ENCODE results near the gene SRGAP1.

The SRGAP1 gene

DNA sequence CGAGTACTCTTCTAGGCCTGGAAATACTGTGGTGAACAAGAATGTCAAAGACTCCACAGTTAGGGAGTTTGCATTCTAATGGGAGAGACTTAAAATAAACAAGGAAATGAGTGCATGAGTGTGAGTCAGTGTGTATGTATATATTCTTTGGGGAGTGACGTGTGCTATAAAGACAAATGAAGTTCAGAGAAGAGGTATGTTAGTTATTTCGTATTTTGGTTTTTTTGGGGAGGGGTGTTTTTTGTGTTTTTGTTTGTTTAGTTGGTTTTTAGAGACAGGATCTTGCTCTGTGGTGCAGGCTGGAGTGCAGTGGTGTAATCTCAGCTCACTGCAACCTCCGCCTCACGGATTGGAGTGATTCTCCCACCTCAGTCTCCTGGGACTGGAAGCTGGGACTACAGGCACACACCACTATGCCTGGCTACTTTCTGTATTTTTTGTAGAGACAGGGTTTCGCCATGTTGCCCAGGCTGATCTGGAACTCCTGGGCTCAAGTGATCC, 74.3 kb downstream of the SRGAP1 start:
- Histone ChIP-seq H3K36me3 (ENCODE audit: insufficient read depth, low read length) (no peaks in the 10 kb centered on the region), H3K4me1 (ENCODE audit: insufficient read depth, low read length) (no peaks in the 10 kb centered on the region), H3K4me2 (ENCODE audit: insufficient read depth, low read length) (no peak overlapping the region), H3K27me3 (ENCODE audit: insufficient read depth, low read length, poor library complexity) (no peaks in the 10 kb centered on the region), H3K9ac (ENCODE audit: low read depth, low read length) (no peak overlapping the region), H3K4me3 (ENCODE audit: low read depth in 1 of 2, low read length in 2 of 2) (no peak overlapping the region), H3K27ac (ENCODE audit: low read length) (no peak overlapping the region), H3K9me3 (ENCODE audit: insufficient read depth, low read length, severe bottlenecking) (no peaks in the 10 kb centered on the region), H3K79me2 (ENCODE audit: insufficient read depth, low read length) (no peaks in the 10 kb centered on the region), H2AFZ (ENCODE audit: low read depth, low read length) (no peak overlapping the region), H4K20me1 (ENCODE audit: insufficient read depth, low read length) (no peaks in the 10 kb centered on the region)
- ATAC-seq (ENCODE audit: insufficient read depth, low read depth) (no peak), DNase-seq (no peak)
- TF ChIP-seq CTCF (IDR thresholded peaks at IDR 0.05; ENCODE audit: borderline replicate concordance, extremely low read depth, low read length, poor library complexity, severe bottlenecking) (no peak), EZH2 (IDR thresholded peaks at IDR 0.05; ENCODE audit: borderline replicate concordance, low read depth, low read length, severe bottlenecking) (no peak)

- Histone ChIP-seq H3K4me1 (ENCODE audit: insufficient read depth, low read length) (no peaks in the 10 kb centered on the region), H3K9ac (ENCODE audit: low read depth, low read length) (no peak overlapping the region), H3K36me3 (ENCODE audit: insufficient read depth, low read length) (no peaks in the 10 kb centered on the region), H3K27ac (ENCODE audit: low read length) (no peak overlapping the region), H3K4me2 (ENCODE audit: insufficient read depth, low read length) (no peak overlapping the region), H3K9me3 (ENCODE audit: insufficient read depth, low read length, severe bottlenecking) (no peaks in the 10 kb centered on the region), H3K4me3 (ENCODE audit: low read depth in 1 of 2, low read length in 2 of 2) (no peak overlapping the region), H3K79me2 (ENCODE audit: insufficient read depth, low read length) (no peaks in the 10 kb centered on the region), H2AFZ (ENCODE audit: low read depth, low read length) (no peak overlapping the region), H4K20me1 (ENCODE audit: insufficient read depth, low read length) (no peaks in the 10 kb centered on the region), H3K27me3 (ENCODE audit: insufficient read depth, low read length, poor library complexity) (no peaks in the 10 kb centered on the region)
- ATAC-seq (ENCODE audit: insufficient read depth, low read depth) (no peak), DNase-seq (no peak)
- TF ChIP-seq CTCF (IDR thresholded peaks at IDR 0.05; ENCODE audit: borderline replicate concordance, extremely low read depth, low read length, poor library complexity, severe bottlenecking) (no peak), EZH2 (IDR thresholded peaks at IDR 0.05; ENCODE audit: borderline replicate concordance, low read depth, low read length, severe bottlenecking) (no peak)
Measured at GRCh38 chr12:63919756-63920155, 75.3 kb downstream of the SRGAP1 start.

DNA sequence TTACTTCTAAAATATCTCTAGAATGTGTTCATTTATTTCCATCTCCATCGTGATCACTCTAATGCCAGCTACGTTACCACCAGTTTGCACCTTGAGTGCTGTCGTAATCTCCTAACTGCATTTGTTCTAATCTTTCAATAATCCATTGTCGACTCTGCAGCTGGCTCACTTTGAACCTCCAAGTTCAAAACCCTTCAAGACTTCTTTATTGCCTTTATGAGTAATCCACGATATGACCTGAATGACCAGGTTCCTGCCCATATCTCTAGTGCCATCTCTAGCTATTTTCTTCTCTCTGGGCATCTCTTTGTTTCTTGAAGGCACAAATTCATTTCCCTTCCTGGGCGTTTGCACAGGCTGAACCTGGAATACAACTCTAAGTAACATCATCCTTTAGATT, 76.7 kb downstream of the SRGAP1 start:
- Histone ChIP-seq H3K9ac (ENCODE audit: low read depth, low read length) (no peak overlapping the region), H3K4me1 (ENCODE audit: insufficient read depth, low read length) (no peaks in the 10 kb centered on the region), H3K27ac (ENCODE audit: low read length) (no peak overlapping the region), H2AFZ (ENCODE audit: low read depth, low read length) (no peak overlapping the region), H3K4me2 (ENCODE audit: insufficient read depth, low read length) (no peak overlapping the region), H3K27me3 (ENCODE audit: insufficient read depth, low read length, poor library complexity) (no peaks in the 10 kb centered on the region), H3K9me3 (ENCODE audit: insufficient read depth, low read length, severe bottlenecking) (no peaks in the 10 kb centered on the region), H3K4me3 (ENCODE audit: low read depth in 1 of 2, low read length in 2 of 2) (no peak overlapping the region), H3K36me3 (ENCODE audit: insufficient read depth, low read length) (no peaks in the 10 kb centered on the region), H3K79me2 (ENCODE audit: insufficient read depth, low read length) (no peaks in the 10 kb centered on the region), H4K20me1 (ENCODE audit: insufficient read depth, low read length) (no peaks in the 10 kb centered on the region)
- ATAC-seq (ENCODE audit: insufficient read depth, low read depth) (no peak), DNase-seq (no peak)
- no peak for TF ChIP-seq CTCF (IDR thresholded peaks at IDR 0.05; ENCODE audit: borderline replicate concordance, extremely low read depth, low read length, poor library complexity, severe bottlenecking)
- no peak for TF ChIP-seq EZH2 (IDR thresholded peaks at IDR 0.05; ENCODE audit: borderline replicate concordance, low read depth, low read length, severe bottlenecking)

DNA sequence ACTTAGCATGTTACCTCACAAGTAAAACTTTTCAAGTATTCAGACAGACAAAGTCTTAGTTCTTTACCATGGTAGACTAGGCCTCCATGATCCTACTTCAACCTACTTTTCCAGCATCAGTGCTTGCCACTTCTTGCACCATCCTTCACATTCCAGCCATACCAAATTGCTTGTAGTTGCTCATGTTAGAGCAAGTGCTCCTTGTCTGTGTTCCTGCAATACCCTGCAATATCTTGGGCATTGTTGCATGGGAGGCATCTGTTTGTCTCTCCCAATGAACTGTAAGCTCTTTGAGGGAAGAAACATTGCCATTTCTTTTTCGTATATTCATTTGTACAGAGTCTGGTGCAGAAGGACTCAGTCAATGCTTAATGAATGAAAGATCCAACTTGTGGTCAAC, 78.0 kb downstream of the SRGAP1 start:
- Histone ChIP-seq H2AFZ (ENCODE audit: low read depth, low read length) (no peak overlapping the region), H3K4me3 (ENCODE audit: low read depth in 1 of 2, low read length in 2 of 2) (no peak overlapping the region), H3K79me2 (ENCODE audit: insufficient read depth, low read length) (no peaks in the 10 kb centered on the region), H3K9ac (ENCODE audit: low read depth, low read length) (no peak overlapping the region), H4K20me1 (ENCODE audit: insufficient read depth, low read length) (no peaks in the 10 kb centered on the region), H3K36me3 (ENCODE audit: insufficient read depth, low read length) (no peaks in the 10 kb centered on the region), H3K27me3 (ENCODE audit: insufficient read depth, low read length, poor library complexity) (no peaks in the 10 kb centered on the region), H3K27ac (ENCODE audit: low read length) (no peak overlapping the region), H3K9me3 (ENCODE audit: insufficient read depth, low read length, severe bottlenecking) (no peaks in the 10 kb centered on the region), H3K4me1 (ENCODE audit: insufficient read depth, low read length) (no peaks in the 10 kb centered on the region), H3K4me2 (ENCODE audit: insufficient read depth, low read length) (no peak overlapping the region)
- TF ChIP-seq CTCF (IDR thresholded peaks at IDR 0.05; ENCODE audit: borderline replicate concordance, extremely low read depth, low read length, poor library complexity, severe bottlenecking) (no peak), EZH2 (IDR thresholded peaks at IDR 0.05; ENCODE audit: borderline replicate concordance, low read depth, low read length, severe bottlenecking) (no peak)
- DNase-seq (no peak), ATAC-seq (ENCODE audit: insufficient read depth, low read depth) (no peak)

Measured in DND-41 (cell line).